HG03175 (cell line): ENCODE results near the gene RABL6.
"Not testable (repeated sequence)": the region's sequence is repeated elsewhere in the genome, so short reads cannot be mapped to it uniquely, and the experiment has no call there.

Experiments used
- ATAC-seq: cut with Tn5 transposase; IDR thresholded peaks from one replicate; pipeline ENCODE4 v1.9.1; 2021; ENCODE audit warnings: mild to moderate bottlenecking, moderate library complexity; ENCODE audit not compliant: unreplicated experiment

The RABL6 gene

DNA sequence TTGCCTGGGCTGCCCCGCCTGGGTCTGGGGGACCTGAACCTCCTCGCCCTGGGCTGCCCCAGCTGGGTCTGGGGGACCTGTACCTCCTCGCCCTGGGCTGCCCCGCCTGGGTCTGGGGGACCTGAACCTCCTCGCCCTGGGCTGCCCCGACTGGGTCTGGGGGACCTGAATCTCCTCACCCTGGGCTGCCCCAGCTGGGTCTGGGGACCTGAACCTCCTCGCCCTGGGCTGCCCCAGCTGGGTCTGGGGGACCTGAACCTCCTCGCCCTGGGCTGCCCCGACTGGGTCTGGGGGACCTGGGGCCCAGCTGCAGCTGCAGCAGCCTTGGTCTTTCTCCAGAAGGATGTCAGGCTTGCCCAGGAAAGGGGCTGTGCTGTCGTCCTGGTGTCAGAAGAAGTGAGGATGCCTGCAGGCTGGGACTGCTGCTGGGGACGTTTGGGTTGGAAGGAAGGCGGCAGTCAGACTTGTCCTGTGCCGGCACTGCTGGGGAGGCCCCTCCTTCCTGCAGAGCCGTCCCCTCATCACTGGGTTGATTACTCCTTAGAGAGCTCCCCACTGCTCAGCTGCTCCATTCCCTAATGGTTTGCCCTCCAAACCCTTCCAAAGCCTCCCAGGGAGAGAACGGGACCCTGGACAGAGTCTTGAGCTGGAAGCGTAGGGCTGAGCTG, 25.8 kb downstream of the RABL6 start:
- ATAC-seq, result not testable (repeated sequence)

DNA sequence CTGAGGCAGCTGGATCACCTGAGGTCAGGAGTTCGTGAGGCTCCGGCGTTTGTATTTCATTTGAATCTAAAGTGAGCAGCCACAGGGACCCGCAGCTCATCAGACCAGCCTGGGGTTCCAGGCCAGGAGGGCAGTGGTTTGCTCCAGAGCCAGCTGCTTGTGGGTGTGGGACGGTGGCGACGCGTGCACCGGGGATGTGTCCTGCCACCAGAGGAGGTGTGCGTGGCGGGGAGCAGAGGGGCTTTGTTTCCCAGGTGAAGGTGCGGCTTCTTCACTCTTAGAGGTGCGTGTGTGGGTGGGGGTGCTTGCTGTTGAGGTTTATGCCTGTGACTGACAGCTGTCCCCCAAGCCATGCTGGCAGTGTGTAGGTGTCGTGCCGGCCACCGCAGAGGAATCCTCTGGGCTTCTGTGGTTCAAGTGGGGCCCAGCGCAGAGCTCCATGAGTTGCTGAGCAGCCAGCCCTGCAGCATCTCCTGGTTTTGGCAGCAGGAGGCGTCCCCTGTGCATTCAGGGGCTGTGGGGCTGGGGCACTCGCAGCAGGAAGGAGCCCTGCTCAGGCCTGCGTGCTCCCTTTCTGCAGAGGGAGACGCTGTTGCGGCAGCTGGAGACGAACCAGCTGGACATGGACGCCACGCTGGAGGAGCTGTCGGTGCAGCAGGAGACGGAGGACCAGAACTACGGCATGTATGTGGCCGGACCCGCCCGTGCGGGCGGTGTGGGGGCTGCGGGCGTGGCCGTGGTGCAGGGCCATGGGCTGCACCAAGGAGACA, 27.6 kb downstream of the RABL6 start:
- no peak for ATAC-seq

DNA sequence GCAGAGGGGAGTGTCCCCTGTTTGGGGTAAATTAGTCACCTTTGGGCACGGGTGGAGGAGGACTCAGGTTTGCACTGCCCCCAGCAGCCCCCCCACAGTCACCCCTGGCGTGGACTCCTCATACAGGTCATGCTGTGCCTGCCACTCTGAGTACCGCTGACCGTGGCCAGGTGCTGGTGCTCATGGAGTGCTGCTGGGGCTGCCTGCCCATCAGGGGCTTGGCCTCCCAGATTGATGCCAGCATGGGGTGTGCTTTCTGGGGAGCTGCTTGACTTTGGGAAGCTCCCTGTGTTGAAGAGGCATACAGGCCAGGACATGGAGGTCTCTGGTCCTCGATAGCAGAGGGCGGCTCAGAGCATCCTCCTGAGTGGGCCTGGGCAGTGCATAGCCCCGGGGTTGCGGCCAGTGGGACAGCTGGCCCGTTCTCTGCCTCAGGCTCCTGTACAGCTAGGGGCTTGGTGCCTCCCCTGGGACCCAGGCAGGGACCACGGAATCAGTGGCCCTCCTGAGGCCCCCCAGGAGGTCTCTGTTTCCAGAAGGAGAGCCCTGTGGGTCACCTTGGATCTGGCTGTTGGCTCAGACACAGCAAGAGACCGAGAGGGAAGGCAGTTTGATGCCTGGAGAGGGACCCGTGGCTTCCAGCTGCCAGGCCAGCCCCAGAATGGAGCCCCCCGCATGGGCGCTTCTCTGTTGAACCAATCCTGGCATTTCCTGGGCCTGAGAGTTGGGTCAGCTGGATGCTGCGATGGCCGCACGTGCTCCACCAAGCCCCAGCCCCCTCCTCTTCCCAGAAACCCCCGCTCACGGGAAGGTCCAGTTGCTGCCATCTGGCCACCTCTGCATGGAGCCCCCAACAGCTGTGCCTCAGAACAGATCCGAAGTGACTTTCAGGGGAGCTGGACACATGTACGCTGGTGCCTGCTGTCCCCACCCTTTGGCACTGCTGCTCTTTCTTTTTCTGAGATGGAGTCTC, 28.5 kb downstream of the RABL6 start:
- ATAC-seq, result no peak

DNA sequence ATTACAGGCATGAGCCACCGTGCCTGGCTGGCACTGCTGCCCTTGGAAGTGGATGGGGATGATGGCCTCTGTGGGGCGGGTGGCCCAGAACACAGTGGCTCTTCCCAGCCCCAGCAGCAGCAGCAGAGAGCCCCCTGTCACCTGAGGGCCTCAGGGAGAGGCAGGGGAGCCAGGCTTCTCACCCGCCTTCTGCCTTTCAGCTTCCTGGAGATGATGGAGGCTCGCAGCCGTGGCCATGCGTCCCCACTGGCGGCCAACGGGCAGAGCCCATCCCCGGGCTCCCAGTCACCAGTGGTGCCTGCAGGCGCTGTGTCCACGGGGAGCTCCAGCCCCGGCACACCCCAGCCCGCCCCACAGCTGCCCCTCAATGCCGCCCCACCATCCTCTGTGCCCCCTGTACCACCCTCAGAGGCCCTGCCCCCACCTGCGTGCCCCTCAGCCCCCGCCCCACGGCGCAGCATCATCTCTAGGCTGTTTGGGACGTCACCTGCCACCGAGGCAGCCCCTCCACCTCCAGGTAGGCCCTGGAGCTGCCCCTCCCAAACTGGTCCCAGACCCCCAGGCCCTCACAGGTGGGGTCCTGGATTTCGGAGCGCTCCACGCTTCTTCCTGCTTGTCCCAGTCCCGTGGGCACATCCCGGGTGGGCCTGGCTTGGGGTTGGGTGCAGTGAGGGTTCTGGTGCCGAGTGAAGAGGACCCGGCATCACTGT, 29.6 kb downstream of the RABL6 start:
- no peak for ATAC-seq

DNA sequence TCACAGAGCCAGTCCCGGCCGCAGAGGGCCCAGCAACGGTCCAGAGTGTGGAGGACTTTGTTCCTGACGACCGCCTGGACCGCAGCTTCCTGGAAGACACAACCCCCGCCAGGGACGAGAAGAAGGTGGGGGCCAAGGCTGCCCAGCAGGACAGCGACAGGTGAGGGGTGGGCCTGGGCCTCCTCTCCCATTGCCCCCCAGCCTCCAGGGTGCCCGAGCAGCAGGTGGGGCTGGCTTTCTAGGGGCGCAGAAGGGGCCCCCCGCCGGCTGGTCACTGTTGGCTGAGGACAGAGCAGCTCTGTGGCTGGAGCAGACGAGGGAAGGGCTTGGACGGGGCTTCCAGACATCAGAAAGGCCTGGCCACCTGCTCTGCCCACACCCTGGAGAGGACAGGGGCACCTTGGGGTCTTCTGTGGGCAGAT, 30.1 kb downstream of the RABL6 start:
- not testable (repeated sequence) for ATAC-seq

DNA sequence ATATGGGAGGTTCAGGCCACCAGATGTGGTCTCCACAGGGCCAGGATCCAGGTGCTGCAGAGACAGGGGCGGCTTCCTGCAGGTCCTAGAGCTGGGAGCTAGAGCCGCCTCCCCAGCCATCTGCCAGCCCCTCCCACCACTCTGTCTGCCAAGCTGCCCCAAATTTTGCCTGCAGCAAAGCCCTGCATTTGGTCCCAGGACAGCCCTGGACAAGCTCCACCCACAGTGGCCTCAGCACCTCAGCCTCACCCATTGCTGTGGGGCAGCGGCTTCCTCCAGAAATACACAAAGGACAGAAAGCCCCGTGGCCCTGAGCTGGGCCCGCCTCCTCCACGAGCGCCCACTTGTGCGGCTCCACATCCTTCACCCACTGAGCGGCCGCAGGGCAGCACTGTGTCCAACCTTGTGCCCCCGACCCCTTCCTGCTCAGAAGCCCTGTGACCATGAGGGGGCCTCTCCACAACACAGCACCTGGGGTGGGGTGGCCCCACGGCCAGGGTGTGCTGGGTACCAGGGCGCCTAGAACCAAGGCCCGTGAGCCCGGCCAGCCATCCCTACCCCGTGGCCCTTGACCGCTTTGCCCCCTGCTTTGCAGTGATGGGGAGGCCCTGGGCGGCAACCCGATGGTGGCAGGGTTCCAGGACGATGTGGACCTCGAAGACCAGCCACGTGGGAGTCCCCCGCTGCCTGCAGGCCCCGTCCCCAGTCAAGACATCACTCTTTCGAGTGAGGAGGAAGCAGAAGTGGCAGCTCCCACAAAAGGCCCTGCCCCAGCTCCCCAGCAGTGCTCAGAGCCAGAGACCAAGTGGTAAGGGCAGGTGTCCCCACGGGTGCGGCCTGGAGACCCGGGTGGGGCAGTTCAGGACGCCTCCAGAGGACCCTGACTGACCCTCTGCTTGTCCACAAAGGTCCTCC, 30.8 kb downstream of the RABL6 start:
- ATAC-seq, result no peak

DNA sequence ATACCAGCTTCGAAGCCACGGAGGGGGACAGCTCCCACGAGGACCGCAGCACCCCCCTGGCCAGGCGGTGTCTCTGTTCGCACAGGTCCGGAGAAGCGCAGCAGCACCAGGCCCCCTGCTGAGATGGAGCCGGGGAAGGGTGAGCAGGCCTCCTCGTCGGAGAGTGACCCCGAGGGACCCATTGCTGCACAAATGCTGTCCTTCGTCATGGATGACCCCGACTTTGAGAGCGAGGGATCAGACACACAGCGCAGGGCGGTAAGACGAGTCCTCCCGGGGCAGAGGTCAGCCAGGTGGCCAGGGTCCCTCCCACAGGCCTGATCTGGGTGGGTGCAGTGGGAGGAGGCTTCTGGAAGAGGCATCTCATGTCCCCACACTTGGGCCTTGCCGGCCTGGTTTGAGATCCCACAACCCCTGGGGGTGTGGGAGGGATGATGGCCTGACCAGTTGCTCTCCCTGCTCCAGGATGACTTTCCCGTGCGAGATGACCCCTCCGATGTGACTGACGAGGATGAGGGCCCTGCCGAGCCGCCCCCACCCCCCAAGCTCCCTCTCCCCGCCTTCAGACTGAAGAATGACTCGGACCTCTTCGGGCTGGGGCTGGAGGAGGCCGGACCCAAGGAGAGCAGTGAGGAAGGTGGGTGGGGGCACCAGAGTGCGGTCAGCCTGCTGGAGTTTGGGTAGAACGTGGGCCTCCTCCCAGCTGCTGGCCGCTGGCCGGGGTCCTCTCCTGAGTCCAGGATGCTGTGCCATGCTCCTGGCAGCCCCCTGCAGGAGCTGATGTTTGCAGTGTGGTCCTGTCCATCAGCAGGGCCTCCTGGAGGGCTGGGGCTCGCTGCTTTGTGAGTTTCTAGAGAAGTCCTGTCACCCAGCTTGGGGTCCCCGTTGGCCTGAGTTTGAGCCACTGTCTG, 31.7 kb downstream of the RABL6 start:
- ATAC-seq, result no peak

DNA sequence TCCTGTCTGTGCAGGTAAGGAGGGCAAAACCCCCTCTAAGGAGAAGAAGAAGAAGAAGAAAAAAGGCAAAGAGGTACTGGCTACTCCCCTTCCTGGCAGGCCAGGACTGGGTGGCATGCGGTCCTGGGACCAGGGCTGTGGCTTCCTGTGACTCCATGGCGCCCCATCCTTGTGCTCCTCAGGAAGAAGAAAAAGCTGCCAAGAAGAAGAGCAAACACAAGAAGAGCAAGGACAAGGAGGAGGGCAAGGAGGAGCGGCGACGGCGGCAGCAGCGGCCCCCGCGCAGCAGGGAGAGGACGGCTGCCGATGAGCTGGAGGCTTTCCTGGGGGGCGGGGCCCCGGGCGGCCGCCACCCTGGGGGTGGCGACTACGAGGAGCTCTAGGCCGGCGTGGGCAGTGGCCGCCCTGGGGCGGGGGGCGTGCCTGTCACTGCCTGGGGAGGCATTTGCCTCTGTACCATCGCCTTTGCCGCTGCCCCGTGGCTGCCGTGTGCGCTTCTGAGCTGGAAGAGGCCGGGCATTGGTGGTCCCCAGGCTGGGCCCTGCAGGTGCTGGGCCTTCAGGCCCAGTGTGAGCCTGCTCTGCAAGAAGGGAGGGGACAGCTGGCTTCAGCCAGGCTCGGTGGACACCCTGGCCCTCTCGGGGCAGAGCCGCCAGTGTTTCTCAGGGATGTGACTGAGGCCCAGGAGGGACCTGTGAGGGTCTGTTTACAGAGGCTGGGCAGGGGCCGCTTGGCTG, 32.6 kb downstream of the RABL6 start:
- ATAC-seq, result no peak

DNA sequence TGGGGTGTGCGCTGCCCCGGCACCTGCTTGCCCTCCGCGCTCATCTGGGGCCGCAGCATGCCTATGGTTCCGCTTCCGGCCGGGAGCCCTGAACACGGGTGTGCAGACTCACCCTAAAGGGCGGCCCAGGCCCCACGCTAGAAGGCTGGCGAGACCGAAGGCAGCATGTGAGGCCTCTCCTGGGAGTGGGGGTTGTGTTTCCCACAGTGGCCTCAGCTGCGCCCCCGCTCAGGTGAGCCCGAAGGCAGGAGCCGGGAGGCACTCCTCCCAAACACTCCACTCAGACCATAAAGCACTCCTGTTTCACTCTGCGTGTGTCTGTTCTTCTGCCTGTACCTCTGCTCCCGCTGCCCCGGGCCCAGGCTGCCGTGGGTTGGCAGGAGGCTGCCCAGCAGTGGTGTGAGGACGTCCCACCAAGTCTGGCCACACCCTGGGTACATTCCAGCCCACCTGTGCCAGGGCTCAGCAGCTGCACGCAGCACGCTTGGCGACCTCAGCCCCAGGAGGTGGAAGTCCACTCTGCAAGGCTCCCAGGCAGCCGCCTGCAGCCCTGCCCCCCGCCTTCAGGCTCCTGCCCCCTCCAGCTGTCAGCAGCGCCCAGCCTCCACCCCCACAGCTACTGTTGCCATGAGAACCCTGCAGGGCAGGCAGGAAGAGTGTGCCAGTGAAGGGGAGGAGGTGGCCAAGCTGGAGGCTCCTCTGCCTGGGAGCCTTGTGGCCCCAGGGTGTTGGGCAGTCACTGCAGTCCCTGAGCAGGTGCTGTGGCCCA, 33.3 kb downstream of the RABL6 start:
- no peak for ATAC-seq

DNA sequence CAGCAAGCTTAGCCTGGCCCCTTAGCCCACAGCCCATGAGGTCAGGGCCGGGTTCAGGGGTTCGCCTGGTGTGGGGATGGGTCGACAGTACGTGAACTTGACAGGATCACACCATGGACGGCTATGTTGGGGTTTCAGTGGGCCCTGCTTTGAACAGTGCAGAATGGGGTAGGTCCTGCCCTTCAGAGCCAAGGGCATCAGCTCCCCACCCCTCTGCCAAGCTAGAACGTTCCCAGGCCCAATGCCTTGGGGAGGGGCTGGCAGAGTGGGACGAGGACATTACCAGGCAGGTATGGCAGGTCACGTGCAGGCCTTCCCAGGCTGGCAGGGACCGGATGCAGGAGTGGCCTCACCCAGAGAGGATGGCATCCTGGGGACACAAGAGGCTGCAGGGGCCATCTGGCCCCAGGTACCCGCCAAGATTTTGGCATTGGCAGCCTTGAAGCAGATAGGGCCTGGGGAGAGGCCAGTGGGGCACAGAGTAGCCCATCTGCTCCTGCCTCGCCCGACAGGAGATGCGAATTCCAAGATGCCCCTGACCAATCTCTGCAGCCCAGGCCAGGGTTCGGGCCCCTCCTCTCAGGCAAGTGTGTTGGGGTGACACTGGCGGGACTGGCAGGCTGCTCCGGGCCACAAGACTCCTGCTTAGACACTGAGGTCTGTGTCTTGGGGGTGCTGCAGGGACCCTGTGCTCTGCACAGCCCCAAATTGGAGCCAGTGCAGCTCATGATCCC, 34.1 kb downstream of the RABL6 start:
- ATAC-seq, result not testable (repeated sequence)

DNA sequence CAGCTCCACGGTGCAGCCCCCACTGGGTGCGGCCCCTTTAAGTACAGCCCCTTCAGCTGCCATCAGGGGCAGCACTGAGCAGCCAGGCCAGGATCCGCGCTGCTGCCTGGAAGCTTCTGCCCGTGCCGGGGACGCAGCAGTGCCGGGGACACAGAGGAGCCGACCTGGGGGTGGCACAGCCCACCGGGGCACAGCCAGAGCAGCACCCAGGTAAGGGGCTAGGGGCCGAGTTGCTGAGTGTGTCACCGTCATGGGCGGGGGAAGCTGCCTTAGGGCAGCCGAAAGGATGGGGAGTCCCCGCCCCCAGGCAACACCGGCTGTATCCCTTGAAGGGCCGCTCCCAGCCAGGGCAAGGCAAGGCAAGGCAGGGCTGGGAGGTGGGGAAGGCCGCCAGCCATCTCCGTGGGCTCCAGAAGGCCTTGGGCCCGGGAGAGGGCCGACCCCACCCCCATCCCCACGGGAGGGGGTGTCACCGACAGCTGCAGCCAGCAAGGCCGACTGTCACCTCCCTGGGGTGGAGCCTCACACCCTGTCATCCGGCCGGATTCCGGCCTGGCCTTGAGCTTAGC, 34.7 kb downstream of the RABL6 start, which contains the start of gene AJM1:
AJM1 (plus strand) TSS at position 99 of the 569 bp plus-strand sequence. CDS start 1,937 bp downstream, outside the sequence.
- peak; percentile 79 for ATAC-seq

DNA sequence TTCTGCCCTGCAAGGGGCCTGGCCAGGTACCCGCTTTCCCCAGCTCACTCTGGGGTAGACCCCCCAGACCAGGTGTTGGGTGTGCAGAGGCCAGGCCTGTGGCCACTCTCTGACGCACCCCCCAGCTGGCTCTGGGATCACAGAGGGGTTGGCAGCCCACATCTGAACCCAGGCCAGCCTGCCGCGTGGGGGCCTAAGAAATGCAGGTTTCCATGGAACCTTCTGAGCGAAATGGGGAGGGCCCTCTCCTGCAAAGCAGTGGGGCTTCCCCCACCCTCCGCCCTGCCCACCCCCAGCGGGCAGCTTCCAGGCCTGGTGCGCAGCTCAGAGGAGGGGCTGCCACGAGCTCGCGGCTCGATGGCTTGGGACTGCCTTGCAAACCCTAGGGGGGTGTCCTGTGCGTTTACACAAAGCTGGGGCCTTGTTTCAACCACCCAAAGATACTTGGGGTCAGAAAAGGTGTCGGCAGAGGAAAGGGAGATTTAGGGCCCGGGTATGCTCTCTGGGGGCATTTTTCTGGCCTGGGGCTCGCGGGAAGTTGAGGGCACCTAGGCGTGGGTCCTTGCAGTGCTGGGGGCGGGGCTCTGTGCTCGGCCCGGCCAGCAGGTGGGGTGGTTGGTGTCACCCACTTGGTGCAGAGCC, 35.5 kb downstream of the RABL6 start:
- not testable (repeated sequence) for ATAC-seq

DNA sequence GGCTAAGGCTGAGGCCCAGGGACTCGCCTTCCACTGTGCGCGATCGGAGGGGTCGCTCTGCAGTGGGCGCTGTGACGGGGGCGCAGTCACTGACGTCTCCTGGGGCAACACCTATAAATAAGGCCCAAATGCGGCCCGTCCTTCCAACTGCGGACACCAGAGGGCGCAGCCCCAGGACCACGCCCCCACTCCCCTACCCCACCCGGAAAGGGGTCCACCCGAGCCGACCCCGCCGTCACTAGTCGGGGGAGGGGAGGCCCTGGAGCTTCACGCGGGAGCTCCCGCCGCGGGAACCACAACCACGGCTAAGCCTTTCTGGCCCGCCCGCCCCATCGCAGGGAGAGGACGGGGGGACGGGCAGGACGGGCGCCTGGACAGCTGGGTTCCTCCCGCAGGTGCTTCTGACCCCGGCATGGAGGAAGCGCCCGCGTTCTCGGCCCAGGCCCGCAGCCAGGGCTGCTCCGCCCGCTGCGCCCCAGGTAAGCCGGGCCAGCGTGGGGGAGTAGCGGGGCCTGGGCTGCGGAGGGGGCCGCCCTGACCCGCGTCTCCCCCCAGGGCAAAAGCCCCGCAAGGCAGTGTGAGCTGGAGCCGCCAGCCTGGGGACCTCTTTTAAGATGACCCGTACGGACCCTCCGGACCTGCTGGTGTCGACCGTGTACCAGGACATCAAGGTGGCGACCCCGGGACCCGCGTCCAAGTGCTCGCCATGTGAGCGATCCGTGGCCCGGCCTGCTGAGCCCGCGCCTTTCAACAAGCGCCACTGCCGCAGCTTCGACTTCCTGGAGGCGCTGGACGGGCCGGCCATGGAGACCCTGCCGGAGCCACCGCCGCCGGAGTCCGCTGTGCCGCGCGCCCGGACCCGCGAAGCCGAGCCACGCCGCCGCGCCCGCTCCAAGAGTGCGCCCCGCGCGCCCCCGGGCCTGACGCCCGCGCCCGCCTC, 36.3 kb downstream of the RABL6 start:
- not testable (repeated sequence) for ATAC-seq

DNA sequence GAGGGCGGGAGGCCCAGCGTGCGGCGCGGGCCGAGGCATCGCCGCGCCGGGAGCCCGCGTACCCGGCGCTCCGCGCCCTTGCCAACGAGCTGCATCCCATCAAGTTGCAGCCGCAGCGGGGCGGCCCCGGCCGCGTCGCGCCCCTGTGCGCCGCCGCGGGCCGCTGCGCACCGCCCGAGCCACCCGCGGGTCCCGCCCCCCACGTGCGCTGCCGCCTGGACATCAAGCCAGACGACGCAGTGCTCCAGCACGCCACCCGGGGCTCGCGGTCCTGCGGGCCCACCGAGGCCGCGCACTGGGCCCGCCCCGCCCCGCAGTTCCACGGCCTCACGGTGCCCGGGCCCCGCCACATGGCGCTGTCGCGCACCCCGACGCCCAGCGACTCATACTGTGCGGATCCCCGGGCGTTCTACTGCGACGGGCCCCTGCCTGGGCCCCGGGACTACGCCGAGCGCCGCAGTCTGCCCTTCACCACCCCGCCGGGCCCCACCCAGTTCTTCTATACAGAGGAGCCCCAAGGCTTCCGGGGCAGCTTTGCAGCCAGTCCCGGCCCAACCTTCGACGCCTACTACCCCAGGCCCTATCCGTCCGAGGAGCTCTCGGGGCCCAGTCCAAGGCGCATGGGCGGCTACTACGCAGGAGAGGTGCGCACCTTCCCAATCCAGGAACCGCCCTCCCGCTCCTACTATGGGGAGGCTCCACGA, 37.2 kb downstream of the RABL6 start:
- ATAC-seq, result no peak
